A549 treated with AZD9567 at 1 μM for 4 hours (cell line): ENCODE results near the gene PATE3. TPM values are rescaled to one million over a fixed set of nuclear protein-coding genes. Genes with fewer than 3 reads are reported as not detected.

Experiments used
- total RNA-seq: library from RNA; stranded (reverse); fragments of 200-300 nt; extraction: Qiagen RNA extraction; gene quantifications from 5 replicates; pipeline ENCODE4 v1.2.3, GENCODE V29; 2022; ENCODE audit not compliant: insufficient read depth

The PATE3 gene
- not detected in 5 replicates for total RNA-seq

GRCh38 chr11:125787827-125788226 is at the start of gene PATE3:
Gene PATE3 (plus strand): TSS chr11:125788127. CDS start chr11:125788152, 25 bp downstream.

GRCh38 chr11:125745979-125746378 is 41.9 kb upstream of the PATE3 start, which contains the start of gene PATE1:
Gene PATE1 (plus strand): TSS chr11:125746279. CDS start chr11:125746305, 26 bp downstream.

GRCh38 chr11:125778728-125779127 is 9.2 kb upstream of the PATE3 start, which contains the start of gene PATE2:
Gene PATE2 (minus strand): TSS chr11:125778828. CDS start chr11:125778773, 55 bp downstream.

GRCh38 chr11:125833016-125833415 is 45.1 kb downstream of the PATE3 start, which contains the start of gene PATE4:
Gene PATE4 (plus strand): TSS chr11:125833316. CDS start chr11:125833360, 44 bp downstream.

Other genes starting within 250 kb of the PATE3 start
- gene EI24, start 218.7 kb upstream of the PATE3 start, total RNA-seq: 97.4 to 102 TPM (median 99.9 TPM) in 5 replicates
- gene STT3A, start 195.3 kb upstream of the PATE3 start, total RNA-seq: 87.5 to 95.4 TPM (median 91.0 TPM) in 5 replicates
- gene CHEK1, start 163.0 kb upstream of the PATE3 start, total RNA-seq: 28.5 to 44.1 TPM (median 30.5 TPM) in 5 replicates
- gene ACRV1, start 107.3 kb upstream of the PATE3 start, total RNA-seq: 0.08 TPM in 1 of 5 replicates, not detected in the others
- gene PATE1, start 41.8 kb upstream of the PATE3 start, total RNA-seq: not detected in 5 replicates
- not detected in 5 replicates for gene PATE2, start 9.3 kb upstream of the PATE3 start, total RNA-seq
- gene PATE4, start 45.2 kb downstream of the PATE3 start, total RNA-seq: not detected in 5 replicates
- 12.4 to 14.0 TPM (median 13.3 TPM) in 5 replicates for gene HYLS1, start 99.5 kb downstream of the PATE3 start, total RNA-seq
- gene PUS3, start 115.1 kb downstream of the PATE3 start, total RNA-seq: 7.2 to 10.6 TPM (median 8.0 TPM) in 5 replicates
- gene DDX25, start 116.4 kb downstream of the PATE3 start, total RNA-seq: 0.07 to 0.14 TPM (median 0.08 TPM) in 3 of 5 replicates, not detected in the others
- gene VSIG10L2, start 157.9 kb downstream of the PATE3 start, total RNA-seq: not detected in 5 replicates